Caco-2 (cell line): ENCODE results near the gene MUC5AC. TPM values are rescaled to one million over a fixed set of nuclear protein-coding genes. Genes with fewer than 3 reads are reported as not detected.

Experiments
- BruUV-seq: library from RNA; stranded (reverse); fragments of 400-500 nt; replicated peaks from 2 replicates; lab custom pipeline; 2021; lab: Mats Ljungman, UMichigan
- CTCF ChIA-PET: fragments of 300-600 bp; sonication (Branson Sonifier 250); formaldehyde crosslinking; loops from one replicate; lab custom pipeline; 2022; ENCODE audit warnings: antibody characterized with exemption; lab: Charles Lee
- POLR2A ChIA-PET: fragments of 300-600 bp; sonication (Branson Sonifier 250); formaldehyde crosslinking; loops from one replicate; lab custom pipeline; 2022; ENCODE audit warnings: antibody characterized with exemption; lab: Charles Lee
- DNase-seq, 2 experiments: peaks; one replicate each; pipeline versions ENCODE4 v3.0.0 to v3.0.0-alpha.2; 2020 to 2022
- H3K27me3 ChIP-seq: replicated peaks from 2 replicates; pipeline ENCODE4 v1.6.0; 2011; ENCODE audit warnings: low read length; ENCODE audit not compliant: control insufficient read depth, insufficient read depth
- H3K36me3 ChIP-seq: 2 replicates; pipeline ENCODE4 v1.5.1; 2011; ENCODE audit warnings: low read length; ENCODE audit not compliant: control insufficient read depth, insufficient read depth
- H3K4me1 ChIP-seq: fragments of 250-450 bp; sonication (Bioruptor Pico); 2 replicates; pipeline ENCODE4 v1.5.1; 2020; ENCODE audit warnings: mild to moderate bottlenecking
- H3K4me3 ChIP-seq: 2 replicates; pipeline ENCODE4 v1.5.1; 2011; ENCODE audit warnings: low read depth, mild to moderate bottlenecking, control low read depth, low read length
- H3K9me3 ChIP-seq: fragments of 250-450 bp; sonication (Bioruptor Pico); 2 replicates; pipeline ENCODE4 v1.5.1; 2020; ENCODE audit warnings: mild to moderate bottlenecking, moderate library complexity
- H3K27ac Mint-ChIP-seq: one replicate; pipeline ENCODE4 v1.8.0; 2022; ENCODE audit warnings: mixed read lengths; ENCODE audit not compliant: unreplicated experiment
- H3K27me3 Mint-ChIP-seq: one replicate; pipeline ENCODE4 v1.8.0; 2022; ENCODE audit warnings: mixed read lengths; ENCODE audit not compliant: insufficient read depth, unreplicated experiment
- H3K36me3 Mint-ChIP-seq: one replicate; pipeline ENCODE4 v1.8.0; 2022; ENCODE audit warnings: mild to moderate bottlenecking, mixed read lengths; ENCODE audit not compliant: insufficient read depth, unreplicated experiment
- H3K4me1 Mint-ChIP-seq: one replicate; pipeline ENCODE4 v1.8.0; 2022; ENCODE audit warnings: low read depth, mixed read lengths; ENCODE audit not compliant: unreplicated experiment
- H3K4me3 Mint-ChIP-seq: one replicate; pipeline ENCODE4 v1.8.0; 2022; ENCODE audit warnings: mild to moderate bottlenecking, moderate library complexity, mixed read lengths; ENCODE audit not compliant: unreplicated experiment
- H3K9me3 Mint-ChIP-seq: one replicate; pipeline ENCODE4 v1.8.0; 2022; ENCODE audit warnings: mixed read lengths; ENCODE audit not compliant: unreplicated experiment
- intact Hi-C: fragments of 100-400 bp; cut with micrococcal nuclease; formaldehyde crosslinking; loops from one replicate; pipeline ENCODE4 v1.10.0; 2022; ENCODE audit not compliant: unreplicated experiment
- total RNA-seq: library from RNA; stranded (reverse); gene quantifications from 2 replicates; pipeline ENCODE4 v1.2.3, GENCODE V29; 2022
- TF ChIP-seq, protein P1 (sequence below), 2 experiments: fragments of 200-600 bp in 1 of 2; IDR thresholded peaks; 1 replicate in 1 of 2; 2 replicates in 1 of 2; pipeline versions ENCODE4 v1.5.1 to v1.8.0; 2011 to 2022; ENCODE audit warnings: antibody characterized with exemption in 1 of 2, control low read depth in 1 of 2, inconsistent platforms in 1 of 2, low read depth in 1 of 2, low read length in 1 of 2, mild to moderate bottlenecking in 1 of 2, moderate library complexity in 1 of 2; ENCODE audit not compliant: insufficient read depth in 1 of 2, severe bottlenecking in 1 of 2, unreplicated experiment in 1 of 2

The MUC5AC gene
- total RNA-seq, 1 experiment from 2014 or later, result 0.25 TPM

GRCh38 chr11:1232021-1232882 is 74.5 kb downstream of the MUC5AC start:
- Mint-ChIP-seq H3K36me3 (no peaks in the 10 kb centered on the region), H3K4me3 (no peak overlapping the region), H3K9me3 (no peaks in the 10 kb centered on the region), H3K4me1 (no peaks in the 10 kb centered on the region), H3K27me3 (peaks cover 8% of the 10 kb centered on the region), H3K27ac (no peak overlapping the region)
- no TSS peak for BruUV-seq
- Histone ChIP-seq H3K36me3 (no peaks in the 10 kb centered on the region), H3K9me3 (no peaks in the 10 kb centered on the region), H3K27me3 (no peaks in the 10 kb centered on the region), H3K4me1 (no peaks in the 10 kb centered on the region), H3K4me3 (no peak overlapping the region)
- DNase-seq, result peak in 1 of 2 experiments; percentile 31
- POLR2A ChIA-PET, result no interaction called here
- TF ChIP-seq, protein P1, sequence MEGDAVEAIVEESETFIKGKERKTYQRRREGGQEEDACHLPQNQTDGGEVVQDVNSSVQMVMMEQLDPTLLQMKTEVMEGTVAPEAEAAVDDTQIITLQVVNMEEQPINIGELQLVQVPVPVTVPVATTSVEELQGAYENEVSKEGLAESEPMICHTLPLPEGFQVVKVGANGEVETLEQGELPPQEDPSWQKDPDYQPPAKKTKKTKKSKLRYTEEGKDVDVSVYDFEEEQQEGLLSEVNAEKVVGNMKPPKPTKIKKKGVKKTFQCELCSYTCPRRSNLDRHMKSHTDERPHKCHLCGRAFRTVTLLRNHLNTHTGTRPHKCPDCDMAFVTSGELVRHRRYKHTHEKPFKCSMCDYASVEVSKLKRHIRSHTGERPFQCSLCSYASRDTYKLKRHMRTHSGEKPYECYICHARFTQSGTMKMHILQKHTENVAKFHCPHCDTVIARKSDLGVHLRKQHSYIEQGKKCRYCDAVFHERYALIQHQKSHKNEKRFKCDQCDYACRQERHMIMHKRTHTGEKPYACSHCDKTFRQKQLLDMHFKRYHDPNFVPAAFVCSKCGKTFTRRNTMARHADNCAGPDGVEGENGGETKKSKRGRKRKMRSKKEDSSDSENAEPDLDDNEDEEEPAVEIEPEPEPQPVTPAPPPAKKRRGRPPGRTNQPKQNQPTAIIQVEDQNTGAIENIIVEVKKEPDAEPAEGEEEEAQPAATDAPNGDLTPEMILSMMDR (IDR thresholded peaks at IDR 0.05; ENCODE audit: insufficient read depth in 1 of 2, low read depth in 1 of 2, low read length in 1 of 2, severe bottlenecking in 1 of 2, unreplicated experiment in 1 of 2), result no peak
- CTCF ChIA-PET, result no interaction called here
- intact Hi-C loops, result loop anchor here (10.0 kb wide), 1 partner anchor 117 kb away; no protein-coding TSS in a partner anchor

- ChIA-PET CTCF (interaction anchor here (0.7 kb wide), 1 partner anchor 321 kb away, joined by 3 read pairs; no protein-coding TSS in a partner anchor), POLR2A (no interaction called here)
- Mint-ChIP-seq H3K36me3 (no peaks in the 10 kb centered on the region), H3K4me3 (no peak overlapping the region), H3K4me1 (no peaks in the 10 kb centered on the region), H3K9me3 (no peaks in the 10 kb centered on the region), H3K27me3 (peaks cover 11% of the 10 kb centered on the region), H3K27ac (no peak overlapping the region)
- no peaks in the 10 kb centered on the region for H3K4me1 ChIP-seq
- BruUV-seq, result no TSS peak
- DNase-seq, result peak in 1 of 2 experiments; percentile 33
- no peak overlapping the region for H3K4me3 ChIP-seq
- intact Hi-C loops, result loop anchor here (10.0 kb wide), 1 partner anchor 118 kb away; no protein-coding TSS in a partner anchor
- no peaks in the 10 kb centered on the region for H3K36me3 ChIP-seq
- no peaks in the 10 kb centered on the region for H3K9me3 ChIP-seq
- TF ChIP-seq, protein P1 (IDR thresholded peaks at IDR 0.05; ENCODE audit: insufficient read depth in 1 of 2, low read depth in 1 of 2, low read length in 1 of 2, severe bottlenecking in 1 of 2, unreplicated experiment in 1 of 2), result no peak
- H3K27me3 ChIP-seq, result no peaks in the 10 kb centered on the region
Observed at GRCh38 chr11:1232883-1233321, 75.1 kb downstream of the MUC5AC start.

- Mint-ChIP-seq H3K4me1 (no peaks in the 10 kb centered on the region), H3K9me3 (no peaks in the 10 kb centered on the region), H3K27me3 (peaks cover 11% of the 10 kb centered on the region), H3K36me3 (no peaks in the 10 kb centered on the region), H3K27ac (no peak overlapping the region), H3K4me3 (no peak overlapping the region)
- Histone ChIP-seq H3K4me3 (no peak overlapping the region), H3K4me1 (no peaks in the 10 kb centered on the region), H3K9me3 (no peaks in the 10 kb centered on the region), H3K27me3 (no peaks in the 10 kb centered on the region), H3K36me3 (no peaks in the 10 kb centered on the region)
- POLR2A ChIA-PET, result no interaction called here
- intact Hi-C loops, result loop anchor here (10.0 kb wide), 1 partner anchor 119 kb away; no protein-coding TSS in a partner anchor
- TF ChIP-seq, protein P1 (IDR thresholded peaks at IDR 0.05; ENCODE audit: insufficient read depth in 1 of 2, low read depth in 1 of 2, low read length in 1 of 2, severe bottlenecking in 1 of 2, unreplicated experiment in 1 of 2), result peak; percentile 25 to 45
- peak in 1 of 2 experiments; percentile 32 for DNase-seq
- no TSS peak for BruUV-seq
- CTCF ChIA-PET, result interaction anchor here (0.7 kb wide), 1 partner anchor 320 kb away, joined by 3 read pairs; no protein-coding TSS in a partner anchor
Observed at GRCh38 chr11:1233351-1234053, 75.7 kb downstream of the MUC5AC start.
